Stomach (tissue), 9 donors: ENCODE measurements around the gene SRL. TPM values are rescaled to one million over a fixed set of nuclear protein-coding genes. Genes with fewer than 3 reads are reported as not detected.
"Not testable (repeated sequence)": the region's sequence is repeated elsewhere in the genome, so short reads cannot be mapped to it uniquely, and the experiment has no call there.

Source experiments
- DNase-seq, 2 donors: peaks; one replicate each; pipeline versions ENCODE4 v3.0.0 to v3.0.0-alpha.2; 2013 to 2019
- H3K27ac ChIP-seq, 5 donors: fragments of 200-600 bp in 4 of 5; sonication (generic) in 4 of 5; one replicate each; pipeline ENCODE4 v1.5.1; 2013 to 2019; ENCODE audit warnings: mild to moderate bottlenecking in 1 of 5, moderate library complexity in 1 of 5
- H3K27me3 ChIP-seq, 3 donors: fragments of 200-600 bp; sonication (generic); one replicate each; pipeline ENCODE4 v1.5.1; 2017 to 2019; ENCODE audit warnings: mixed run types in 1 of 3
- H3K36me3 ChIP-seq, 4 donors: fragments of 200-600 bp; sonication (generic); 1 replicate in 3 of 4; 2 replicates in 1 of 4; pipeline ENCODE4 v1.5.1; 2016 to 2019
- H3K4me1 ChIP-seq, 4 donors: fragments of 200-600 bp; sonication (generic); one replicate each; pipeline ENCODE4 v1.5.1; 2016 to 2019
- H3K4me3 ChIP-seq, 4 donors: fragments of 200-600 bp; sonication (generic) in 3 of 4; one replicate each; pipeline ENCODE4 v1.5.1; 2016 to 2019; ENCODE audit warnings: mild to moderate bottlenecking in 1 of 4
- H3K9me3 ChIP-seq, 4 donors: fragments of 200-600 bp; sonication (generic); one replicate each; pipeline ENCODE4 v1.5.1; 2016 to 2019
- EP300 ChIP-seq: sonication (generic); formaldehyde crosslinking; IDR thresholded peaks from one replicate; pipeline ENCODE4 v1.6.1; 2017; ENCODE audit warnings: antibody characterized with exemption
- POLR2A ChIP-seq, 4 donors: fragments of 450-650 bp; IDR thresholded peaks; one replicate each; pipeline ENCODE4 v1.6.1; 2016; ENCODE audit warnings: antibody characterized with exemption in 4 of 4, control low read depth in 2 of 4, mild to moderate bottlenecking in 1 of 4, moderate library complexity in 1 of 4
- POLR2AphosphoS5 ChIP-seq, 3 donors: sonication (generic); formaldehyde crosslinking; IDR thresholded peaks; one replicate each; pipeline ENCODE4 v1.6.1; 2016; ENCODE audit warnings: antibody characterized with exemption in 3 of 3
- WGBS, 5 donors: extraction: QIAGEN DNeasy Blood & Tissue Kit in 3 of 5; methylation state at CpG; one replicate each; pipeline versions ENCODE4 v1.1.5 to v1.1.7; 2013 to 2018; 5-methylcytosine and 5-hydroxymethylcytosine counted together
- intact Hi-C: fragments of 100-400 bp; cut with DNase I; formaldehyde crosslinking; loops from one replicate; pipeline ENCODE4 v1.15.1; 2023; ENCODE audit warnings: low total_unique reads
- polyA plus RNA-seq, 3 donors: library from polyadenylated mRNA; stranded (reverse); fragments of 200-250 nt; gene quantifications; one replicate each; pipeline ENCODE4 v1.2.3, GENCODE V29; 2013
- total RNA-seq, 5 donors: library from RNA; depleted of rRNA; stranded (reverse); fragments of >200 nt; gene quantifications; one replicate each; pipeline versions ENCODE4 v1.1.0 to v1.2.3, GENCODE V29; 2014 to 2016
- TF ChIP-seq, protein P1 (sequence below), 7 experiments: fragments of 450-650 bp in 4 of 7; fragments of 200-600 bp in 3 of 7; sonication (generic) in 3 of 7; IDR thresholded peaks; one replicate each; pipeline ENCODE4 v1.5.1; 2016 to 2019; ENCODE audit warnings: antibody characterized with exemption in 7 of 7, control low read depth in 2 of 7, mild to moderate bottlenecking in 1 of 7
- donor health status: healthy with polysubstance abuse.
- donor health status: Bipolar disorder and iron deficiency.
- donor health status: healthy.

SRL gene
- total and polyA plus RNA-seq, 8 donors: 0.31 to 1.5 (median 0.65) TPM; not detected in 4

GRCh38 chr16:4261557-4262172 is 19.8 kb upstream of the SRL start:
- TF ChIP-seq, protein P1, sequence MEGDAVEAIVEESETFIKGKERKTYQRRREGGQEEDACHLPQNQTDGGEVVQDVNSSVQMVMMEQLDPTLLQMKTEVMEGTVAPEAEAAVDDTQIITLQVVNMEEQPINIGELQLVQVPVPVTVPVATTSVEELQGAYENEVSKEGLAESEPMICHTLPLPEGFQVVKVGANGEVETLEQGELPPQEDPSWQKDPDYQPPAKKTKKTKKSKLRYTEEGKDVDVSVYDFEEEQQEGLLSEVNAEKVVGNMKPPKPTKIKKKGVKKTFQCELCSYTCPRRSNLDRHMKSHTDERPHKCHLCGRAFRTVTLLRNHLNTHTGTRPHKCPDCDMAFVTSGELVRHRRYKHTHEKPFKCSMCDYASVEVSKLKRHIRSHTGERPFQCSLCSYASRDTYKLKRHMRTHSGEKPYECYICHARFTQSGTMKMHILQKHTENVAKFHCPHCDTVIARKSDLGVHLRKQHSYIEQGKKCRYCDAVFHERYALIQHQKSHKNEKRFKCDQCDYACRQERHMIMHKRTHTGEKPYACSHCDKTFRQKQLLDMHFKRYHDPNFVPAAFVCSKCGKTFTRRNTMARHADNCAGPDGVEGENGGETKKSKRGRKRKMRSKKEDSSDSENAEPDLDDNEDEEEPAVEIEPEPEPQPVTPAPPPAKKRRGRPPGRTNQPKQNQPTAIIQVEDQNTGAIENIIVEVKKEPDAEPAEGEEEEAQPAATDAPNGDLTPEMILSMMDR (IDR thresholded peaks at IDR 0.05): peak in 4 of 7 experiments; percentile 32 to 57 (median 50)
- no peak for TF ChIP-seq POLR2A (IDR thresholded peaks at IDR 0.05)
- WGBS, 5 donors: 82 to 86% (median 83%) methylated on average over 24 to 35 of the region's 35 CpGs

DNA sequence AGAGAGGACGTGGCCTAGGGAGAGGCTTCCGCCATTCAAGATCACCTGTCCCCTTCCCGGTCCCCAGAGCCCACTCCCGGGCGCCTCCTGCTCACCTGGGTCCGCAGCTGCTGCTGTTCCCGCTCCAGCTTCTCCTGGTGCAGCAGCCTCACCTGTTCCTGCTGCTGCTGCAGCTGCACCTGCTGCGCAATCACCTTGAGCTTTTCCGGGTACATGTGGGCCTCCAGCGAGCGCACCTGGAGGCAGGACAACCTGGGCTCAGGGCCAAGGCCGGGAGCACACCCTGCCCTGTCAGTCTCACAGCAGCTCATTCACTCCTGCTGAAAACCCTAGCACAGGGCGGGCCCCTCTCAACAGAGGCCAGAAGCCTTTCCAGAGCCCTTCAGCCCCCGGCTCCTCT is 18.5 kb upstream of the SRL start:
- no peak overlapping the region for H3K4me3 ChIP-seq
- WGBS, 5 donors: 32 to 69% (median 55%) methylated on average over 12 to 14 of the region's 14 CpGs
- intact Hi-C loops: no loop called here

More at GRCh38 chr16:4261557-4262172, 19.8 kb upstream of the SRL start:
- H3K4me1 ChIP-seq: peaks cover 15 to 53% (median 44%) of the 10 kb centered on the region in 4 donors
- peak in 1 of 2 donors; percentile 73 for DNase-seq
- peaks cover 16 to 46% (median 42%) of the 10 kb centered on the region in 4 donors for H3K36me3 ChIP-seq
- H3K27me3 ChIP-seq: no peaks in the 10 kb centered on the region
- H3K9me3 ChIP-seq: no peaks in the 10 kb centered on the region
- no peak overlapping the region for H3K4me3 ChIP-seq
- H3K27ac ChIP-seq: no peak overlapping the region
- intact Hi-C loops: no loop called here

GRCh38 chr16:4257646-4258556 is 16.0 kb upstream of the SRL start:
- Histone ChIP-seq H3K9me3 (no peaks in the 10 kb centered on the region), H3K36me3 (peaks cover 16 to 46% (median 42%) of the 10 kb centered on the region in 4 donors), H3K27me3 (no peaks in the 10 kb centered on the region), H3K27ac (peak overlapping the region in 4 of 5 donors; percentile 21 to 57 (median 41)), H3K4me3 (no peak overlapping the region), H3K4me1 (peaks cover 2 to 33% (median 20%) of the 10 kb centered on the region in 4 donors)
- DNase-seq: peak in 1 of 2 donors; percentile 44
- intact Hi-C loops: no loop called here
- 79 to 83% (median 82%) methylated on average over 30 to 34 of the region's 34 CpGs for WGBS, 5 donors
- TF ChIP-seq POLR2A (IDR thresholded peaks at IDR 0.05) (no peak), EP300 (no peak), POLR2AphosphoS5 (IDR thresholded peaks at IDR 0.05) (no peak)
- TF ChIP-seq, protein P1 (IDR thresholded peaks at IDR 0.05): no peak

More for the DNA sequence above, 18.5 kb upstream of the SRL start:
- peaks cover 15 to 48% (median 42%) of the 10 kb centered on the region in 4 donors for H3K4me1 ChIP-seq
- peak overlapping the region; percentile 39 to 76 (median 52) for H3K27ac ChIP-seq
- peak; percentile 93 for DNase-seq
- H3K27me3 ChIP-seq: no peaks in the 10 kb centered on the region
- peaks cover 16 to 46% (median 42%) of the 10 kb centered on the region in 4 donors for H3K36me3 ChIP-seq
- TF ChIP-seq, protein P1 (IDR thresholded peaks at IDR 0.05): no peak
- TF ChIP-seq EP300: no peak
- peak; percentile 66 to 94 (median 87) for TF ChIP-seq POLR2AphosphoS5 (IDR thresholded peaks at IDR 0.05)
- H3K9me3 ChIP-seq: no peaks in the 10 kb centered on the region

DNA sequence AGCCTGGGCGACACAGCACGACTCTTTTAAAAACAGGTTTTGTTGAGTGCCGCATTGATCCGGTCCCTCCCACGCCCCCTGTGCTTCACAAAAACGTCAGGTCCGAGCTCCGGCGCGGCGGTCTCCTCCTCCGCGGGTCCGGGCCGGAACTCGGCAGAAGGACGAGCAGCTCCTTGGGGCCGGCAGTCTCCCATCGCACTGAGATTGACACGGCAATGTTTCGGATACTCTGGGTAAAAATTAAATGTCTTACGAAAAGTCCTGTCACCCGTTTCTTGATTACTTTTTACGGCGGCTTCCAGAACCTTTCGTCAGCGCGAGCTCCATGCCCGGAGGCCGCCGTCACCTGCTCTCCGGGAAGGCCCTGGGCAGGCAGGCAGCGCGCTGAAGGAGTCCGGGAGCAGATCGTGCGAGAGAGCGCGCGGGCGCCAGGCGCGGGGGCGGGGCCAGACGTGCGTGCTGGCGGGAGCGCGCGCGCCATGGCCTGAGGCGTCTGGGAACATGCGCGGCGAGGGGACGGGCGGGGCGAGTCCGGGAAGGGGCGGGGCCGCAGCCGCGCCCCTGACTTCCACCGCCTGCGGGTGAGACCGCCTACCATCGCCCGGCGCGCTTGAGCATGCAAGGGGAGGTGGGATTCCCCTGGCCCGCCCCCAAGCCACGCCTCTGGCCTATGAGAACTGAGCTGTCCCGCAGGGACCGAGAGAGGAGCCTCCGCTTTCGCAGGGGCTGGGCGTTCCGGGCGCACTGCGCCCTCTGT is 11.7 kb upstream of the SRL start:
- no peaks in the 10 kb centered on the region for H3K27me3 ChIP-seq
- H3K36me3 ChIP-seq: peaks cover 0 to 13% (median 11%) of the 10 kb centered on the region in 4 donors
- H3K27ac ChIP-seq: peak overlapping the region; percentile 89 to 96 (median 93)
- H3K4me1 ChIP-seq: peaks cover 0 to 15% (median 4%) of the 10 kb centered on the region in 4 donors
- TF ChIP-seq POLR2AphosphoS5 (IDR thresholded peaks at IDR 0.05): peak; percentile 75 to 96 (median 89)
- TF ChIP-seq, protein P1 (IDR thresholded peaks at IDR 0.05): peak in 1 of 7 experiments; percentile 89
- TF ChIP-seq POLR2A (IDR thresholded peaks at IDR 0.05): peak in 1 of 4 donors; percentile 46
- TF ChIP-seq EP300: peak; percentile 13
- peak; percentile 100 for DNase-seq
- intact Hi-C loops: no loop called here
- peak overlapping the region; percentile 50 to 63 (median 54) for H3K4me3 ChIP-seq
- H3K9me3 ChIP-seq: no peaks in the 10 kb centered on the region
- WGBS, 5 donors: 0 to 2% (median 1%) methylated on average over 33 to 80 of the region's 80 CpGs

- WGBS, 5 donors: 59 to 64% (median 63%) methylated on average over 23 of the region's 23 CpGs
- H3K36me3 ChIP-seq, H3K9me3 ChIP-seq, intact Hi-C loops, DNase-seq, H3K27me3 ChIP-seq: not testable (repeated sequence)
- peak overlapping the region; percentile 89 to 96 (median 93) for H3K27ac ChIP-seq
- peak overlapping the region; percentile 50 to 63 (median 54) for H3K4me3 ChIP-seq
- peaks cover 0 to 15% (median 4%) of the 10 kb centered on the region in 4 donors for H3K4me1 ChIP-seq
Measured at GRCh38 chr16:4253012-4253393, 11.1 kb upstream of the SRL start.
